ENCODE measurements around the gene TMEM9.
"Not testable (repeated sequence)": the region's sequence is repeated elsewhere in the genome, so short reads cannot be mapped to it uniquely, and the experiment has no call there.

The TMEM9 gene

DNA sequence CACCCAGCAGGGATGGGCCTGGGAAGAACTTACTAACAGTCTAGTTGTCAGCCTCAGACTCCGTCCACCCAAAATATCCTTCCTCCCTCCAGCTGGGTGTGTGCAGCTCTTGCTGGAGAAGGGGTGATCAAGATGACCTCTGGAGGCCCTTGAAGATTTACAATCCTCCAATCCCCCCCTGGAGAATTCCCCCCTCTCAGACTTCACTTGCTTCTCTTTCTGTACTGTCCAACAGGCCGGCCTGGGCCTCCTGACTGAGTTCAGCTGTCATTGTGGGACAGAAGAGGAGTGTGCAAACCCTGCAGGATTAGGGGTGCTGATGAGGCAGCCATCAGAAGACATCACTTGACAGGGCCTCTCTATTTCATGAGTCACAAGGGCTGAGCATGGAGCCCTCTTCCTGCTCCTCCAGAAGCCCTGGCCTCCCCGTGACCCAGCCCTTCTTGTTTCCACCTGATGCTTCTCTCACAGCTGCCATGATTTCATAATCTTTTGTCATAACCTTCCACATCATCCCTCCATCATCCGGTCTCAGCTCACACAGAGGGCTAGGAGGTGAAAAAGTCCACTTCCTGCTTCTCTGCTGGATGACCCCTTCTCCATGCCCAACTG is 18.8 kb upstream of the TMEM9 start:
- DNase-seq, result no peak

DNA sequence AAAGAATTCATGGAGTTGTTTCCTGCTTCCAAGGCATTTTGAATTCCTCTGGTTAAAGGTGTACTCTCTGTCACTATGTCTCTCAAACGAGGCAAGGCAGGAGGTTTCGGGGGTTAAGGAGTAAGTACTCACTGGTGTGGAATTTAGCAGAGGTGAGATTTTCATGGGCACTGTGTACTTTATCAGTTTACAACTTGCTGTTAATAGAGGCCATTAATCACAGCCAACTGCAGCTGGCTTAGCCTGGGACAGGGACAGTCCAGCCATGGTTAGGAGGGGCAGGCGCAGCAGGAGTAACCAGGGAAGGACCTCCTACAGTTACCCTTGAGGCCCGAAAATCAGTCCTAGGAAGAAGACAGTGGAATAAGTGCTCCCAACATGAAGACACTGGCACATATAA is 18.1 kb upstream of the TMEM9 start:
- DNase-seq, result no peak

DNA sequence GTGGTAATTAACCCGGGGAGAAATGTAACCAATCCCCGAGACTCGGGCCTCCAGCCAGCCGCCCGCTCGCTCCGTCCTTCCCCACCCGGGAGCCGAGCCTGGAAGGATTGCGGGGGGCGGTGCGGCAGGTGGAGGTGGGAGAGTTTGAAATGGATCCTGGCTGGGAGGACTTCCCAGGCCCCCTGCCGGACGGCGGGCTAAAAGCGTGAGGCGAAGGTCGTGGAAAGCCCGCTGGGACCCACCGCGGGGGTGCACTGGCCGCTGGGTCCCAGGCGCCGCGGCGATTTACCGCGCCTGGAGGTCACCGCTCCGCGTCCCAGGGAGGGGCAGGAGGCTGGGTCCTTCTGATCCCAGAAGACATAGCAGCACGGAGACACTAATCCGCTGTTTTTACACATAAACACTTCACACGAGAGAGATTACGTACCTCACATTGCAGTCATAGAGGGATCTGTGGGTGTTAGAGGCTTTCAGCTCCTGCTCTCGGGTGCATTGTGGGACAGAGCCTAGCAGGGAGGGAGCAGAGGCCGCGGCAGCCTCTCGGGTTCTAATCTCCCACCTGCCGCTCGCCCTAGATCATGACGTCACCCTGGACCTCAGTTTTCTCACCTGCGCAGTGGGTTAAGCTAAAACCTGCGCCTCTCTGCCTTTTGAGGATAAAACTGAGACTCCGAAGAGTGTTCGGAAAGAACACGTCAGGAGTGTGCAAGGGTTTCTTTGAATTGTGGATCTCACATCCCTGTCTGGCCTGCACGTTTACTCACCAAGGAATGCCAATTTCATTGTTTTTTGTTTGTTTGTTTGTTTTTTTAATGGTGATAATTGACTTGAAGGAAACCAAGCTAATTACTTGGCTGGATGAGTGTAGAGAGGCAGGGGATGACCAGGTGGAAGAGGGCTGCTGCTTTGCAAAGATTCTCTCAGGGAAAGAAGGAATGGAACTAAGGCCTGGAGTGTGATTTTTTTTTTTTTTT is 17.1 kb upstream of the TMEM9 start:
- no peak for DNase-seq

- DNase-seq, result no peak
Measured at GRCh38 chr1:201170533-201171062, 16.3 kb upstream of the TMEM9 start.

GRCh38 chr1:201169971-201170532 is 15.8 kb upstream of the TMEM9 start:
- no peak for DNase-seq

GRCh38 chr1:201169203-201169602 is 14.9 kb upstream of the TMEM9 start:
- no peak for DNase-seq

- no peak for DNase-seq
Measured at GRCh38 chr1:201167041-201167991, 13.0 kb upstream of the TMEM9 start.

DNA sequence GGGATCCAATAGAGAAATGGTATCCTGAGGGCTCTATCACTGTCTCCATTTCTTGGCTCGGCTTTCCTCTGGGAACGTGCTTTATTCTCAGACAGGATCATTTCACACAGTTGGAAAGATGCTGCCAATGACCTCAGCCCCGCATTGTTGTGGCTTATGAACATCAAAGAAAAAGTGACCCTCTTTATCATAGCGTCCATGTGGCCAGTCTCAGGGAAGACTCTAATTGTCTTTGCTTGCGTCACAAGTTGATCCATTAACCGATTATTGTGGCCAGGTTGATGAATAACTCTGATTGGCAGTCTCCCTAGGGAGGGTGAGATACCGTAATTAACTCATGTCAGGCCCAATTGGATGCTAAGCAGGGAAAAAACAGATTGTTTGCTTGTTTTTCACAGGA is 10.4 kb upstream of the TMEM9 start:
- no peak for DNase-seq

DNA sequence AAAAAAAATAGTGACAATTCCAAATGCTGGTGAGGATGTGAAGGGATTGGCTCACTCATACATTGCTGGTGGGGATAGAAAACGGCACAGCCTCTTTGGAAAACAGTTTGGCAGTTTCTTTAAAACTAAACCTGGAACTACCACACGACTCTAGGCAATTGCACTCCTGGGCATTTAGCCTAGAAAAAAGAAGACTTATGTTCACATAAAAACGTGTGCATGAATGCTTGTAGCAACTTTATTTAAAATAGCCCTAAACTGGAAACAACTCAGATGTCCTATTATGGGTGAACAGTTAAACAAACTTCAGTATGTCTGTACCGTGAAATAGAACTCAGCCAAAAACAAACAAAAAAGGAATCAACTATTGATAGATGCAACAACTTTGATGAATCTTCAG is 9.4 kb upstream of the TMEM9 start:
- no peak for DNase-seq

DNA sequence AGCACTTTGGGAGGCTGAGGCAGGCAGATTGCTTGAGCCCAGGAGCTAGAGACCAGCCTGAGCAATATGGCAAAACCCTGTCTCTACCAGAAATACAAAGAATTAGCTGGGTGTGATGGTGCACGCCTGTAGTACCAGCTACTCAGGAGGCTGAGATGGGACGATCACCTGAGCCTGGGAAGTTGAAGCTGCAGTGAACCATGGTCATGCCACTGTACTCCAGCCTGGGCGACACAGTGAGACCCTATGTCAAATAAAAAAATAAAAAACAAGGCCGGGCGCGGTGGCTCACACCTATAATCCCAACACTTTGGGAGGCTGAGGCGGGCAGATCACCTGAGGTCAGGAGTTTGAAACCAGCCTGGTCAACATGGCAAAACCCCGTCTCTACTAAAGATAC is 8.8 kb upstream of the TMEM9 start:
- DNase-seq, result not testable (repeated sequence)

DNA sequence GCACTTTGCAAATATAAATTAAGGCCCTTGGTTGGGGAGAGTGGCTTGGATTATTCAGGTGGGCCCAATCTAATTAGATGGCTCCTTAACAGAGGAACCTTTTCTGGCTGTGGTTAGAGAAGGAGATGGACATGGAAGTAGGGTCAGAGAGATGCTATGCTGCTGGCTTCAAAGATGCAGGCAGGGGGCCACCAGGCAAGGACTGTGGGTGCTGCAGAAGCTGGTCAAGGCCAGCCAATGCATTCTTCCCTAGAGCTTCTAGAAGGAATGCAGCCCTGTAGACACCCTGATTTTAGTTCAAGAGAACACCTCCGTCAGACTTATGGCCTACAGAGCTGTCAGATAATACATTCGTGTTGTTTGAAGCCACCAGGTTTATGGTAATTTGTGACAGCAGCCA is 3.7 kb upstream of the TMEM9 start:
- no peak for DNase-seq

DNA sequence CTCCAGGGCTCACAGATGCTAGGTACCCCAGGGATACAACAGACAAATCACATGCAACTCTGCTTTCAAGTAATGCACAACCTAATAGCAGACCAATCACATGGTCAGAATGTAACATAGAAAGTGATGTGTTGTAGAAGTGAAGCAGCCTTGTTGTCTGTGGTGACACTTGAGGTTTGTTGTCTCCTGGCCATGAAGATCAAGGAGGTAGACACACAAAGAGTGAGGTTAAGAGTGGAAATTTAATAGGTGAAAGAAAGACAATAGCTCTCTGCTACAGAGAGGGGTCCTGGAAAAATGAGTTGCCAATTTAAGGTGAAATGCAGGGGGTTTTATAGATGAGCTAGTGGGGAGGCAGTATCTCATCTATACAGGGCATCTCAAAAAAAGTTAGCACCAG is 2.5 kb upstream of the TMEM9 start:
- no peak for DNase-seq

DNA sequence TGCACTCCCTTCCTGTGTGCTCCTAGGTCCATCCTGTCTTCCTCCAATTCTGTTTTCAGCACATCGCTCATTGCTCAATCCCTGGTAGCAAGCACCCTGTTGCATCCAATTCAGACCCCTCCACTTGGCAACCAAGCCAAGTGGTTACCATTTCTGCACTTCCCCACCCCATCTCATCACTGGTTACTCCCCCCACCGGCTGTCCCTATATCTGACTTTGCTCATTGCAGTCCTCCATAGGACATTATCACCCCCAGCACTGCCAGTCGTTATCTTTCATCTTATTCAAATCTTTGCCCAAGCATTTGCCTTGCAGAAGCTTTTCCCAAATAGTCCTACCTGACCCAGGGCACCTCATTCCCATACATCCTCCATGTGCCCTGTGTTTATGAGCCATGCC is 2.1 kb upstream of the TMEM9 start:
- no peak for DNase-seq

- no peak for DNase-seq
Measured at GRCh38 chr1:201155354-201155753, 1.1 kb upstream of the TMEM9 start.

GRCh38 chr1:201153474-201154388 is 543 bp downstream of the TMEM9 start:
- DNase-seq, result peak; percentile 42 to 44

DNA sequence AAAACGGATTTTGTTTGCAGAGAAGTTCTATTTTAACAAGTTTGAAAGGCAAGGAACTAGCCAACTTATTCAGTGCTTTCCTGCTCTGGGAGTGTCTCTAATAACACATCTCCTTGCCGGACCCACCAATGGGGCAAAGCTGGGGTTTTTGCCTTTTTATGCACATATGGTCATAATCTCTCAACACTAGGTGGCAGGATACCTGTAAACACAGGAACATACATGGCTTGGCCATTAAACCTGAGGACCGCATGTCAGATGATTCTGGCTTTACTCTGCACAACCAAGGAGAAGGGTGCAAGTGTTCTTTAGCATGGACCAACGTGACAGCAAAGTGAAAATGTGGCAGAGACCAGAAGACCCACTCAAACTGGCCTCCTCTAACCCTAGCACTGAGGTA is 4.9 kb downstream of the TMEM9 start:
- peak; percentile 27 to 37 for DNase-seq

DNA sequence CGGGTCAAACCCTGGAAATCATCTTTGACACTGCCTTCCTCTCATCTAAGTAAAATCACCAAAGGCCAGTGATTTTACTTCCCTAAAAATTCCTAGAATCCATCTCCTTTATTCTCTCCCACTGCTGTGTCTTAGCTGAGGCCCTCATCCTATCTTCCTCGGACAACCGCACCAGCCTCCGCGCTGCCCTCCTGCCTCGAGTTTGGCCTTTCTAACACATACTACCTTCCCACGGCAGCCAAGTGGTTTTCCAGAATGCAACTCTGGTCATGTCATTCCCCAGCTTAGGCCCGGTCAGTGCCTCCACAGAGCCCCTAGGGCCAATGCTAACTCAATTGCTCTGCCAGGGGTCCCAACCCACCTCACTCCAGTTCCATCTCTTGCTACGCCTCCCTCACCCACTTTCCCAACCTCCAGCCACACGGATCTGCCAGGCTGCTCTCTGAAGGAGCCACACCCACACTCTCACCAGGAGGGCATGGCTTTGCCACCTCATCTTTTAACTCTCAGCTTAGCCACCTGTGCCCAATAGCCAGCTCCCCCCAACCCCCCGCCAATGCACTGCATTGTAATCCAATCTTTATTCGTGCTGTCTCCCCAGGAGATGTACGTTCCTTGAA is 6.8 kb downstream of the TMEM9 start:
- DNase-seq, result no peak

DNA sequence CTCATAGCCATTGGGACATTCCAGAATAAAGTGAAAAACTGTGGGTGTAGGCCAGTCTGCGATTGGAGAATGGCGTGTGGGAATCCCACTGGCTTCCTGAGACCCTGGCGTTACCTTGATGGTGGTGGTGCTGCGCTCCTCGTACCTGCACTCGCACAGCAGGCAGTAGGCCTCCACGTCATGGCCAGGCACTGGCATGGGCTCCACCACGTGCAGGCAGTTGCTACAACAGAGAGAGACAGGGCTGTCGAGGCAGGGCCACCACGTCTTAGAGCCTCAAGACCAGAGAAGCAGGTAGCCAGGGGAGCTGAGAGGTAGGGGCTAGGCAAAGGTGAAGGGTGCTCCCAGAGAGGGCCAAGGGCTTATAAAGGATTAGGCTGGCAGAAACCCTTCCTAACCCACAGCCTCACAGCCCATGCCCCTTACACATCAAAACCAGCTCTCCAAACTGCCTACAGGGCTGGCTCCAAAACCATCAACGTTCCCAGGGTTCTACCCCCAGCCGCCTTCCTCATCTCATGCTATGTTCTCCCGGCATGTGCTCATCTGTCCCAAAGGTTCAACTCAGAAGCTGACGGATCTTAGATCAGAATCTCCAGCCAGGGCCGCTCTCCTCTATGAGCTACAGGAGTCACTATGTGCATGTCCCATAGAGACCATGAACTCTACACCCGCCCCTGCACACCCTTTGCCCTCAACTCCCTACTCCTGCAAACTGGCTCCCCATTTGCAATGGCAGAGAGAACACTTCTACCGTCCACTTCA is 7.5 kb downstream of the TMEM9 start:
- DNase-seq, result no peak

- DNase-seq, result no peak
Measured at GRCh38 chr1:201145816-201146215, 8.5 kb downstream of the TMEM9 start.

DNA sequence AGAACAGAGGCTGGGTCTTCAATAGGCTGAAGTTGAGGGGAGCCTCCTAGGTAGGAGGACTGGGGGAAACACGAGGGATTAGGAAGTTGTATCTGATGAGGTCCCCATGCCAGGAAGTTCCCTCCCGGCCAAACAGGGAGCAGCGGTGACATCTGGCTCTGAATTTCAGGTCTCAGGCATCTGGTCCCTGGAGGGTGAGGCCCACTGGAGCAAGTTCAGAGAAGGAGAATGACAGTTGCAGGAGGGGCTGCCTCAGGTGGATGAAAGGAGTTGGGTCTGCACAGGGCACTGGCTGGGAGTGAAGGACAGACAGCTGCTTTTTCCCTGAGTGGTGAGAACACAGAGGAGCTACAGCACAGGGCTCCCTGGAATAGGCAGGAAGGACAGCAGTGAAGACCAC is 9.1 kb downstream of the TMEM9 start:
- DNase-seq, result no peak
